HCT116 (cell line): ENCODE results near the gene GPRC5A. TPM values are rescaled to one million over a fixed set of nuclear protein-coding genes. Genes with fewer than 3 reads are reported as not detected.

Experiments used
- ATAC-seq: fragments of 200-7000 bp; cut with Tn5 transposase; 2 replicates; pipeline ENCODE4 v1.9.1; 2020; ENCODE audit warnings: mild to moderate bottlenecking, moderate library complexity
- BruUV-seq: library from RNA; stranded (reverse); fragments of 400-500 nt; replicated peaks from 2 replicates; lab custom pipeline; 2021; lab: Mats Ljungman, UMichigan
- CTCF ChIA-PET: fragments of 300-600 bp; sonication (Branson Sonifier 250); formaldehyde crosslinking; loops from one replicate; lab custom pipeline; 2021; ENCODE audit warnings: antibody characterized with exemption; lab: Charles Lee
- POLR2A ChIA-PET: fragments of 300-600, 350-600 bp; sonication (Branson Sonifier 250); formaldehyde crosslinking; loops from one replicate; lab custom pipeline; 2021; ENCODE audit warnings: antibody characterized with exemption; lab: Charles Lee
- RAD21 ChIA-PET, 2 experiments: fragments of 300-600 bp; sonication (Branson Sonifier 250); formaldehyde crosslinking; loops; one replicate each; lab custom pipeline; 2023; ENCODE audit warnings: low total read pairs in 2 of 2; ENCODE audit not compliant: uncharacterized antibody in 2 of 2, unreplicated experiment in 2 of 2, low non-redundant PET in 1 of 2; lab: Charles Lee
- DNase-seq: peaks from one replicate; pipeline ENCODE4 v3.0.0-alpha.2; 2010; ENCODE audit warnings: low read depth, low spot score
- H2AFZ ChIP-seq: fragments of 200-600 bp; shearing (Covaris generic), sonication (generic); 2 replicates; pipeline ENCODE4 v1.6.1; 2017; ENCODE audit warnings: low read depth, mixed run types, mixed read lengths, antibody characterized with exemption, low read length; ENCODE audit not compliant: poor library complexity, severe bottlenecking
- H3K27ac ChIP-seq: 2 replicates; pipeline ENCODE4 v1.5.1; 2012; ENCODE audit warnings: low read depth, low read length
- H3K27me3 ChIP-seq: fragments of 200-600 bp; sonication (generic); 2 replicates; pipeline ENCODE4 v1.6.1; 2016; ENCODE audit warnings: mixed run types, low read length, mixed read lengths; ENCODE audit not compliant: insufficient read depth
- H3K36me3 ChIP-seq, 2 experiments: fragments of 200-500 bp in 1 of 2; fragments of 200-600 bp in 1 of 2; sonication (Bioruptor generic) in 1 of 2; sonication (generic) in 1 of 2; 2 replicates each; pipeline versions ENCODE4 v1.5.1 to v1.6.1; 2014 to 2016; ENCODE audit warnings: low read length in 2 of 2, inconsistent platforms in 1 of 2, mixed read lengths in 1 of 2, mixed run types in 1 of 2; ENCODE audit not compliant: insufficient read depth in 2 of 2, control insufficient read depth in 1 of 2
- H3K4me1 ChIP-seq, 2 experiments: fragments of 200-600 bp in 1 of 2; sonication (generic) in 1 of 2; 2 replicates each; pipeline versions ENCODE4 v1.5.1 to v1.6.1; 2012 to 2017; ENCODE audit warnings: low read length in 2 of 2, inconsistent platforms in 1 of 2, mild to moderate bottlenecking in 1 of 2, mixed read lengths in 1 of 2, mixed run types in 1 of 2, moderate library complexity in 1 of 2; ENCODE audit not compliant: insufficient read depth in 2 of 2, control insufficient read depth in 1 of 2
- H3K4me2 ChIP-seq: fragments of 200-600 bp; sonication (generic); 2 replicates; pipeline ENCODE4 v1.6.1; 2017; ENCODE audit warnings: mixed run types, low read length, mixed read lengths
- H3K4me3 ChIP-seq, 2 experiments: fragments of 200-600 bp in 1 of 2; sonication (generic) in 1 of 2; replicated peaks in 1 of 2; 2 replicates each; pipeline ENCODE4 v1.5.1; 2011 to 2016; ENCODE audit warnings: low read length in 2 of 2, control low read depth in 1 of 2, low read depth in 1 of 2, mild to moderate bottlenecking in 1 of 2, mixed read lengths in 1 of 2, mixed run types in 1 of 2
- H3K79me2 ChIP-seq: fragments of 200-600 bp; sonication (generic); 2 replicates; pipeline ENCODE4 v1.6.1; 2017; ENCODE audit warnings: mild to moderate bottlenecking, mixed run types, low read length, moderate library complexity, mixed read lengths; ENCODE audit not compliant: insufficient read depth
- H3K9ac ChIP-seq: fragments of 200-600 bp; sonication (generic); 2 replicates; pipeline ENCODE4 v1.6.1; 2016; ENCODE audit warnings: low read length, mixed read lengths
- H3K9me2 ChIP-seq: fragments of 200-600 bp; sonication (generic), shearing (Covaris generic); 2 replicates; pipeline ENCODE4 v1.6.1; 2017; ENCODE audit warnings: mixed run types, mild to moderate bottlenecking, moderate library complexity; ENCODE audit not compliant: insufficient read depth
- H3K9me3 ChIP-seq, 2 experiments: fragments of 200-500 bp in 1 of 2; fragments of 200-600 bp in 1 of 2; sonication (Bioruptor generic) in 1 of 2; sonication (generic) in 1 of 2; 2 replicates each; pipeline ENCODE4 v1.6.1; 2014 to 2017; ENCODE audit warnings: low read length in 2 of 2, mixed read lengths in 2 of 2, inconsistent platforms in 1 of 2, low read depth in 1 of 2, mild to moderate bottlenecking in 1 of 2, mixed run types in 1 of 2, moderate library complexity in 1 of 2; ENCODE audit not compliant: control insufficient read depth in 1 of 2, insufficient read depth in 1 of 2
- H4K20me1 ChIP-seq: fragments of 200-600 bp; sonication (generic), shearing (Covaris generic); 2 replicates; pipeline ENCODE4 v1.6.1; 2017; ENCODE audit warnings: mixed run types, mild to moderate bottlenecking, moderate library complexity; ENCODE audit not compliant: insufficient read depth
- ATF3 ChIP-seq: IDR thresholded peaks from 2 replicates; pipeline ENCODE4 v1.6.1; 2012
- CBX3 ChIP-seq: IDR thresholded peaks from 2 replicates; pipeline ENCODE4 v1.6.1; 2012; ENCODE audit warnings: low read depth
- ELF1 ChIP-seq: IDR thresholded peaks from 2 replicates; pipeline ENCODE4 v1.6.1; 2012; ENCODE audit warnings: low read depth, borderline replicate concordance
- EZH2phosphoT487 ChIP-seq: fragments of 200-600 bp; IDR thresholded peaks from 2 replicates; pipeline ENCODE4 v1.6.1; 2018; ENCODE audit warnings: antibody characterized with exemption, borderline replicate concordance
- POLR2AphosphoS5 ChIP-seq: IDR thresholded peaks from 2 replicates; pipeline ENCODE4 v1.6.1; 2011; ENCODE audit warnings: mild to moderate bottlenecking, low read depth, low read length, moderate library complexity
- TCF7L2 ChIP-seq: IDR thresholded peaks from 2 replicates; pipeline ENCODE4 v1.7.0; 2011; ENCODE audit warnings: borderline replicate concordance, inconsistent platforms; ENCODE audit not compliant: insufficient read depth, insufficient read length; ENCODE audit errors: extremely low read depth
- ZFX ChIP-seq: fragments of 450-650 bp; IDR thresholded peaks from 2 replicates; pipeline ENCODE4 v1.6.1; 2017
- intact Hi-C: fragments of 100-400 bp; cut with micrococcal nuclease; formaldehyde crosslinking; loops from 2 replicates; pipeline ENCODE4 v1.10.0; 2022
- total RNA-seq: library from RNA; stranded (reverse); gene quantifications from one replicate; pipeline ENCODE4 v1.2.1, GENCODE V29; 2021; ENCODE audit not compliant: unreplicated experiment
- TF ChIP-seq, protein P1 (sequence below): IDR thresholded peaks from 2 replicates; pipeline ENCODE4 v1.6.1; 2012

GPRC5A gene
- total RNA-seq, 1 experiment from 2014 or later = 305 TPM

DNA sequence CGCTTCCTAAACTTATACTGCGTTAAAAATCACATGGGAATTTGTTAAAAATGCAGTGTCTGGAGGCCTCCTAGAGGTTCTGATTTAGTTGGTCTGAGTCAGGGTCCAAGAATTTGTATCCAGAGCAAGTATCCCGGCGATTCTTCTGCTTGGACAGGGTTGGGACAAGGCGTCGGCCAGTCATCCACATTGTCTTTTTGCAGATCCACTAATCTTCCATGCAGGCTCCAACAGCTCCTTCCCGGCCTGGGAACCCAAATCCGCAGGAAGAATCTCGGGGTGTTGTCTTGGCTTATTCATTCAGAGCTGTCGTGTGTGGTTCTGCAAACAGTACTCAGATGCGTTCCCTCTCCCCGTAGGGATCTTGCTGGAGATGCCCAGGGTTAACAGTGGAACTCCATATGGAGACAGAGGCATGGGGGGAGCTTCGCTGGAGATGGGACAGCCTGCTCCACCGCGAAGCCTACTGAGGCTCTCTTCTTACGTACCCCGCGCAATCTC, 35.3 kb downstream of the GPRC5A start:
- peak overlapping the region; percentile 83 for H3K4me2 ChIP-seq
- H3K27ac ChIP-seq = 0 out of 2 replicates have a peak overlapping the region, but pooled peaks have one; percentile 23
- no peak overlapping the region for H2AFZ ChIP-seq
- RAD21 ChIA-PET = no interaction called here
- intact Hi-C loops = no loop called here
- H3K4me1 ChIP-seq = peaks cover 7 to 22% of the 10 kb centered on the region in 2 experiments; a peak in 3 of 4 replicates
- H3K4me3 ChIP-seq = peak overlapping the region in 1 of 2 experiments; percentile 39; a peak in 1 of 4 replicates
- H3K9me3 ChIP-seq = peaks cover 0 to 6% of the 10 kb centered on the region in 2 experiments; a peak in 1 of 4 replicates
- H3K36me3 ChIP-seq = peaks cover 0 to 15% of the 10 kb centered on the region in 2 experiments; a peak in 2 of 4 replicates
- BruUV-seq = no TSS peak
- CTCF ChIA-PET = no interaction called here
- POLR2A ChIA-PET = interaction anchor here (0.6 to 0.9 kb wide), 2 partner anchors 10 to 225 kb away, joined by 3 to 4 read pairs; no protein-coding TSS in a partner anchor
- H3K9ac ChIP-seq = peak overlapping the region; percentile 42
- peak; percentile 1; the same call in 1 of the 2 replicates for ATAC-seq
- H3K9me2 ChIP-seq = no peaks in the 10 kb centered on the region
- H3K27me3 ChIP-seq = no peaks in the 10 kb centered on the region
- DNase-seq = no peak
- no peaks in the 10 kb centered on the region for H4K20me1 ChIP-seq
- H3K79me2 ChIP-seq = peaks cover 6% of the 10 kb centered on the region; the same call in 1 of the 2 replicates
- TF ChIP-seq ATF3 (no peak), CBX3 (no peak), TCF7L2 (no peak), ELF1 (no peak), POLR2AphosphoS5 (no peak), ZFX (no peak), EZH2phosphoT487 (no peak)
- TF ChIP-seq, protein P1, sequence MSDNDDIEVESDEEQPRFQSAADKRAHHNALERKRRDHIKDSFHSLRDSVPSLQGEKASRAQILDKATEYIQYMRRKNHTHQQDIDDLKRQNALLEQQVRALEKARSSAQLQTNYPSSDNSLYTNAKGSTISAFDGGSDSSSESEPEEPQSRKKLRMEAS = no peak
